Urinary bladder (tissue), 4 donors: ENCODE data around the gene CARD9. TPM values are rescaled to one million over a fixed set of nuclear protein-coding genes. Genes with fewer than 3 reads are reported as not detected.
A peak's percentile ranks its signal among the peaks of the same experiment; 100 is the strongest.

Source experiments
- DNase-seq: peaks from one replicate; pipeline ENCODE4 v3.0.0-alpha.2; 2015; ENCODE audit errors: extremely low spot score
- H3K27ac ChIP-seq: one replicate; pipeline ENCODE4 v1.5.1; 2013; ENCODE audit warnings: low read depth, mild to moderate bottlenecking, moderate library complexity
- H3K36me3 ChIP-seq: one replicate; pipeline ENCODE4 v1.6.1; 2013; ENCODE audit warnings: mild to moderate bottlenecking, moderate library complexity; ENCODE audit not compliant: insufficient read depth
- H3K4me1 ChIP-seq: one replicate; pipeline ENCODE4 v1.6.1; 2013; ENCODE audit warnings: mild to moderate bottlenecking, moderate library complexity; ENCODE audit not compliant: insufficient read depth
- H3K4me3 ChIP-seq: one replicate; pipeline ENCODE4 v1.5.1; 2013; ENCODE audit warnings: low read depth, low read length
- WGBS: extraction: QIAGEN DNeasy Blood & Tissue Kit; methylation state at CpG from one replicate; pipeline ENCODE4 v1.1.7; 2013; 5-methylcytosine and 5-hydroxymethylcytosine counted together
- polyA plus RNA-seq: library from polyadenylated mRNA; stranded (reverse); fragments of 200-250 nt; gene quantifications from one replicate; pipeline ENCODE4 v1.2.3, GENCODE V29; 2013
- total RNA-seq: library from RNA; depleted of rRNA; stranded (reverse); fragments of >200 nt; gene quantifications from one replicate; pipeline ENCODE4 v1.2.3, GENCODE V29; 2014
- donor health status: healthy with polysubstance abuse.
- donor health status: healthy.

CARD9 gene, protein sequence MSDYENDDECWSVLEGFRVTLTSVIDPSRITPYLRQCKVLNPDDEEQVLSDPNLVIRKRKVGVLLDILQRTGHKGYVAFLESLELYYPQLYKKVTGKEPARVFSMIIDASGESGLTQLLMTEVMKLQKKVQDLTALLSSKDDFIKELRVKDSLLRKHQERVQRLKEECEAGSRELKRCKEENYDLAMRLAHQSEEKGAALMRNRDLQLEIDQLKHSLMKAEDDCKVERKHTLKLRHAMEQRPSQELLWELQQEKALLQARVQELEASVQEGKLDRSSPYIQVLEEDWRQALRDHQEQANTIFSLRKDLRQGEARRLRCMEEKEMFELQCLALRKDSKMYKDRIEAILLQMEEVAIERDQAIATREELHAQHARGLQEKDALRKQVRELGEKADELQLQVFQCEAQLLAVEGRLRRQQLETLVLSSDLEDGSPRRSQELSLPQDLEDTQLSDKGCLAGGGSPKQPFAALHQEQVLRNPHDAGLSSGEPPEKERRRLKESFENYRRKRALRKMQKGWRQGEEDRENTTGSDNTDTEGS
- total RNA-seq = 3.2 TPM
- polyA plus RNA-seq = 2.9 TPM

DNA sequence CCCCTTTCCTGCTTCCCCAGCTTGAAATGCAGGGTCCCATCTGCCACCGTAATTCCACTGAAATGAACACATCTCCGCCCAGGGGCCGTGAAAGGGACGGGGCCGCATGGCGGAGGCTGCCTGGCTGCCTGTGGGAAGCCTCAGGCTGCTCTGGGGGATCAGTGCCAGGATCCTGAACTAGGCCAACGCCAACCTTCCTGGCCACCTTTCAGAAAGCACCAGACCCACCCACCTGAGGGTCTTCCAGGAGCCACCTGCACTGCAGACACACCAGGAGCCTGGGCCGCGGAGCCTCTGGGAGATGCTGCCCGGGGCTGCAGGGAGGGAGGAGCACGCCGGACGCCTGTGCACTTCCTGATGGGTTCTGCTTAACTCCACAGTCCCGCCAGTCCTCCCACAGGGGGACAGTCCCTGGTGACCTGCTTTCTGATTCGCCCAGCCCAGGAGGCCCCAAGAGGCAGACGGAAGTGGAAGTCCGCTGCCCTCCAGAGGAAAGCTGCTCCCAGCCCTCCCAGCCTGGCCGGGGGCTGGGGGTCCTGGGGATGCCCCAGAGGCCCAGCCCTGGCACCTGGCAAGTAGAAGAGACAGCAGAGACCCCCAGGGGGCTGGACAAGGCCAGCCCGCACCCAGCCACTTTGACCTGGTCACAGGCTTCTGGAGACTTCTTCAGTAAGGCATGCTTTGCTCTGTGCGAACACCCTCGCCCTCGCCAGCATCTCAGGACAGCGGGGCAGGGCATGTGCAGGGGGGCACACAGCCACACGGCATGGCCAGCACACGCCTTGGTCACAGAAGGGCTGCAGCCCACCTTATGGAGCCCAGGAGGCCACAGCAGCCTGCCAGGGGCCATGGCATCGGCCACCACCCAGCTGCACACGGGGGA lies at the start of gene CARD9:
Gene CARD9 (minus strand): TSS at position 370 of the 883 bp plus-strand sequence. CDS start 1,591 bp downstream, outside the sequence.
- Histone ChIP-seq H3K36me3 (no peaks in the 10 kb centered on the region), H3K4me3 (no peak within 1 kb of the TSS), H3K4me1 (no peaks in the 10 kb centered on the region), H3K27ac (no peak within 1 kb of the TSS)
- DNase-seq = no peak
- 53% methylated on average over 27 of the region's 27 CpGs for WGBS

DNA sequence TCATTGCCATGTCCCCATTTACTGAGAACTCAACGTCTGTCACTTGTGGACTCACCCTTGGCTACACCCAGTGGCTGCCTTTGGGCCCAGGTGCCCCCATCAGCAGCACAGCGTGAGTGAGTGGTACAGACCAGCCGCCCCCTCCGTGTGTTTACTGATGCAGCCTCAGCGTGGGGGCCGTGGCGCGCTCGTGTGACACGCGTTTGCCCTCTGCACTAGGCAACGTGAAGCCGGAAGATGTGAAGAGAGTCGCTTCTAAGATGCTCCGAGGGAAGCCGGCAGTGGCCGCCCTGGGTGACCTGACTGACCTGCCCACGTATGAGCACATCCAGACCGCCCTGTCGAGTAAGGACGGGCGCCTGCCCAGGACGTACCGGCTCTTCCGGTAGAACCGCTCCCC lies 49.4 kb upstream of the CARD9 start:
- peaks cover 16% of the 10 kb centered on the region for H3K36me3 ChIP-seq
- WGBS = 95% methylated on average over 26 of the region's 26 CpGs

DNA sequence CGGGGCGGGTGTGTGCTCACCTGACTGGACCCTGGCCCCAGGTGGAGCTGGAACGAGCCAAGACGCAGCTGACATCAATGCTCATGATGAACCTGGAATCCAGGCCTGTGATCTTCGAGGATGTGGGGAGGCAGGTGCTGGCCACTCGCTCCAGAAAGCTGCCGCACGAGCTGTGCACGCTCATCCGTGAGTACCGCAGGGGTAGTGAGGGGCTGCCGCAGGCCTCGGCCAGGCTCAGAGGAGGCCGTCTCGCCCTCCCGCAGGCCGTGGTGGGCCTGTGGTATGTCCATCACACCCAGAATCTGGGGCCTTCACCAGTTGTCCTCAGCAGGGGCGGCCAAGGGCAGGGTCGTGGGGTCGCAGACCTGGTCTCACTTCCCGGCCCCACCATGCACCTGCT lies 48.3 kb upstream of the CARD9 start:
- no peak overlapping the region for H3K27ac ChIP-seq
- peaks cover 16% of the 10 kb centered on the region for H3K36me3 ChIP-seq
- no peak overlapping the region for H3K4me3 ChIP-seq
- WGBS = 95% methylated on average over 21 of the region's 21 CpGs
- DNase-seq = no peak
- no peaks in the 10 kb centered on the region for H3K4me1 ChIP-seq

More for the DNA sequence above, 49.4 kb upstream of the CARD9 start:
- no peak for DNase-seq
- H3K4me1 ChIP-seq = no peaks in the 10 kb centered on the region
- H3K27ac ChIP-seq = no peak overlapping the region
- no peak overlapping the region for H3K4me3 ChIP-seq

DNA sequence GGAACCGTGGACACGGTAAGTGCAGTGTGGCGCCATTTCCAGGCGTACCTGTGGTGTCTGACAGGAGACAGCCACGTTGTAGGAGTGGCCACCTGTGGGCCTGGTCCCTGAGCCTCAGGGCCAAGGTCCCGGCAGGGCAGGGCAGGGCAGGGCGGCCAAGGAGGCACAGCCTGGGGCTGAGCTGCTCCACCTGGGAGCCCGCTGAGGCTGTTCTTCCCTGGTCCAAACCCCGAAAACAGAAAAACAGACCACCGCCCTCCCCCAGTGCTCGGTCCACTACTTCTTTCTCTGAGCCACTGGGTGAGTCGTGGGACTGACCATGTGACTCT lies 45.6 kb upstream of the CARD9 start:
- H3K36me3 ChIP-seq = peaks cover 18% of the 10 kb centered on the region
- no peak overlapping the region for H3K27ac ChIP-seq
- H3K4me1 ChIP-seq = no peaks in the 10 kb centered on the region
- DNase-seq = no peak
- WGBS = 94% methylated on average over 12 of the region's 12 CpGs
- H3K4me3 ChIP-seq = no peak overlapping the region

DNA sequence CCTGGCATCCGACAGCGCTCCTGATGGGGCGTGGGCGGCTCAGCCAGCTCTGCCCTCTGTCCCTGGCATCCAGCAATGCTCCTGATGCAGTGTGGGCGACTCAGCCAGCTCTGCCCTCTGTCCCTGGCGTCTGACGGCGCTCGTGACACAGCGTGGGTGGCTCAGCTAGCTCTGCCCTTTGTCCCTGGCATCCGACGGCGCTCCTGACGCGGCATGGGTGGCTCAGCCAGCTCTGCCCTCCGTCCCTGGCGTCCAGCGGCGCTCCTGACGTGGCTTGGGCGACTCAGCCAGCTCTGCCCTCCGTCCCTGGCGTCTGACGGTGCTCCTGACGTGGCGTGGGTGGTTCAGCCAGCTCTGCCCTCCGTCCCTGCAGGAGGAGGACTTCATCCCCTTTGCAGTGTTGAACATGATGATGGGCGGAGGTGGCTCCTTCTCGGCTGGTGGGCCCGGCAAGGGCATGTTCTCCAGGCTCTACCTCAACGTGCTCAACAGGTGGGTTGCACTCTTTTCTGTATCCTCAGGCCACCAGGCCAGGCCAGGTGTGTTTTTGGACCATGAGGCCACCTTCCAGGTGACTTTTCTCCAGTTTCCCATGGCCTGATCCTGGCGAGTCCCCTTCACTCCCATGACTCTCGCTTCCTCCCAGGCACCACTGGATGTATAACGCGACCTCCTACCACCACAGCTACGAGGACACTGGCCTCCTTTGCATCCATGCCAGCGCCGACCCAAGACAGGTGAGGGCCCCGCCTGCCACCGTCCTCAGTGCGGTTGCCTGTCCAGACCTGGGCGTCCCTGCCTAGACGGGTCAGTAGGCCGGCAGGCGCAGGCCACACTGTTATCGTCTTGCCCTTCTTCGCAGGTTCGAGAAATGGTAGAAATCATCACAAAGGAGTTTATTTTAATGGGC lies 45.0 kb upstream of the CARD9 start:
- Histone ChIP-seq H3K27ac (no peak overlapping the region), H3K4me1 (no peaks in the 10 kb centered on the region), H3K4me3 (no peak overlapping the region), H3K36me3 (peaks cover 18% of the 10 kb centered on the region)
- DNase-seq = no peak
- 94% methylated on average over 48 of the region's 48 CpGs for WGBS

DNA sequence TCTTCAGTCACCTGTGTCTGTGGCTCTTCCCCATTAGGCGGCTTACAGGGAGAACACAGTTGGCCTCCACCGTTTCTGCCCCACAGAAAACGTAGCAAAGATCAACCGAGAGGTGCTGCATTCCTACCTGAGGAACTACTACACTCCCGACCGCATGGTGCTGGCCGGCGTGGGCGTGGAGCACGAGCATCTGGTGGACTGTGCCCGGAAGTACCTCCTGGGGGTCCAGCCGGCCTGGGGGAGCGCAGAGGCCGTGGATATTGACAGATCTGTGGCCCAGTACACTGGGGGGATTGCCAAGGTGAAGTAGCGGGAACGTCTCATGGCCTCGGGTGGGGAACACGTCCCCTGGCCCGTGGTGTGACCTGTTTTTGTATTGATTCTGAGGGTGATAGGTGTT lies 43.4 kb upstream of the CARD9 start:
- DNase-seq = no peak
- Histone ChIP-seq H3K4me1 (no peaks in the 10 kb centered on the region), H3K27ac (no peak overlapping the region), H3K4me3 (no peak overlapping the region), H3K36me3 (peaks cover 10% of the 10 kb centered on the region)
- WGBS = 94% methylated on average over 19 of the region's 19 CpGs

DNA sequence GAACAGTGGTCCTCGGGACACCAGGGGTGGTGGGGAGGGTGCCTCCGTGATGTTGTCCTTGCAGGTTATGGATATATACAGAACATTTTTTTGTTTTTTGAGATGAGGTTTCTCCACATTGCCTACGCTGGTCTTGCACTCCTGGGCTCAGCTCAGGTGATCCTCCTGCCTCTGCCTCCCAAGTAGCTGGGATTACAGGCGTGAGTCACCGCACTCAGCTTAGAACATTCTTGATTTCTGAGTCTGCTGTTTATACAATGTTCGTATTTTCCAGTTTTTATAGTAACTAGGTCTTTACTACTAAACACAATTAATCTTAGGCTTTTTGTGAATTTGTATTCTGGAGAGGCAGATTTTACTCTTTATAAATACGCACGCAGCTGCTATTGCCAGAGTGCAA lies 43.0 kb upstream of the CARD9 start:
- DNase-seq = no peak
- Histone ChIP-seq H3K36me3 (peaks cover 9% of the 10 kb centered on the region), H3K4me3 (no peak overlapping the region), H3K4me1 (no peaks in the 10 kb centered on the region), H3K27ac (no peak overlapping the region)
- WGBS = 91% methylated on average over 8 of the region's 8 CpGs

DNA sequence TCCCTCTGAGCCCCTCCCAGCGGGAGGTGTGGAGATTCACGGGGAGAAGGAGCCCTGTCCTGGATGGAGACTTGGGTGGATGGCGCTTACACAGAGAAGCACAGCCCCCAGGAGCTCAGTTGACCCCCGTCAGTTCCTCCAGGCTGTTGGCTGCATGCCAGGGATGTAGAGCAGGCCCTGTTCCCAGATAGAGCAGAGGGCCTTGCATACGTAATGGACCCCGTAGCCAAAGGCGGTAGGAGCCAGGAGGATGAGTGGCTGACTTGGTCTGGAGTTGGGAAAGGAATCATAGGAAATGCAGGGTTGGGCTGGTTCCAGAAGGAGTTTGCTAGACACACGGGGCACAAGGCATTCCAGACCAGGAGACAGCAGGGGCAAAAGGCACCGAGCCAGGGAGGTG lies 39.5 kb upstream of the CARD9 start:
- Histone ChIP-seq H3K4me3 (no peak overlapping the region), H3K4me1 (no peaks in the 10 kb centered on the region), H3K36me3 (peaks cover 5% of the 10 kb centered on the region), H3K27ac (no peak overlapping the region)
- DNase-seq = no peak
- WGBS = 56% methylated on average over 9 of the region's 9 CpGs

GRCh38 chr9:136411378-136411777 lies 37.9 kb upstream of the CARD9 start:
- DNase-seq = no peak
- Histone ChIP-seq H3K4me3 (peak overlapping the region; percentile 91), H3K36me3 (peaks cover 4% of the 10 kb centered on the region), H3K4me1 (no peaks in the 10 kb centered on the region), H3K27ac (no peak overlapping the region)
- WGBS = 53% methylated on average over 4 of the region's 4 CpGs

GRCh38 chr9:136410500-136411287 lies 37.2 kb upstream of the CARD9 start, which contains the start of the genes ENTR1 and PMPCA:
Gene ENTR1 (minus strand): TSS chr9:136410614. CDS start chr9:136410397, 217 bp downstream.
Gene PMPCA (plus strand): TSS chr9:136410658. CDS start chr9:136410669, 11 bp downstream.
- peak within 1 kb of the TSS; percentile 92 for H3K27ac ChIP-seq
- peak; percentile 73 for DNase-seq
- H3K4me1 ChIP-seq = no peaks in the 10 kb centered on the region
- H3K36me3 ChIP-seq = peaks cover 4% of the 10 kb centered on the region
- H3K4me3 ChIP-seq = peak within 1 kb of the TSS; percentile 91
- under 1% methylated on average over 83 of the region's 83 CpGs for WGBS

DNA sequence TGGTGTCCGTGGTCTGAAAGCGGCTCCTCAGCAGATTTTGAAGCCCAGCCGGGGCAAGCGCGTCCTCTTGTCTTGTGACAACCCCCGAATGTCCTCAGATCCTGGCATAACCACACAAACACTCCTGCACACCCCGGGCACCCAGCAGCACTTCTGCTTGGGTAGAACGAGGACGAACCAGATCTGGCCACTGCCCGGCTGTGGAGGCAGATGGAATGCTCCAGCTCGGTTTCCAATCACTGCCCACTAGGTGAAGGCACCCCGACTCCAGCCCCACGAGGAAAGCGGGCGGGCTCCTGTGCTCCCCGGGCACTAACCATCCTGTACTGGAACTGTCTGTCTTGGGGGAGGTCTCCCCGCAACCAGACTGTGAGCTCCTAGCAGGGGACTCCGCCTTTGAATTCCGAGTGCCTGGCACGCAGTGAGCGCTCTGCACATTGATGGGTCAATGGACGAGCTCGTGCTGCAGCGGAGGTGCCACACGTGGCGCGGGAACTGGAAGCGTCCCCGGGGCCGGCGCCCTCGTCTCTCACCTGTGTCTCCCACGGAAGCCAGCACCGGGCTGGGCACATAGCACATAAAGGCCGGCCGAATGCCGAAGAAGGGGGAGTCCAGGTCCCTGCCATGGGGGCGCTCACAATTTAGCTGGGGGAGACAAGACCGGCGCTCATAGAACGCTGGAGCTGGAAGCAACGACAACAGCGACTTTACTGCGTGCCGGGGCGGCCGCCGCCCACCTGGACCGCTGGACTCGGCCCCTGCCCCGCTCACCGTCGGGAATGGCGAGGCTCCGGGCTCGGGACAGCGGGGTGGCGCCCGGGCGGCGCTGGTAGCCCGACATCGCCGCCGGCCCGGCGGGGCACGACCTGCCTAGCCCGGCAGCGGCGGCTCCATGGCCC lies 36.3 kb upstream of the CARD9 start:
- Histone ChIP-seq H3K27ac (no peak overlapping the region), H3K4me1 (no peaks in the 10 kb centered on the region), H3K4me3 (peak overlapping the region; percentile 91), H3K36me3 (peaks cover 2% of the 10 kb centered on the region)
- WGBS = 9% methylated on average over 71 of the region's 71 CpGs
- no peak for DNase-seq
